H9 (cell line): ENCODE measurements around the gene SIL1. TPM values are rescaled to one million over a fixed set of nuclear protein-coding genes. Genes with fewer than 3 reads are reported as not detected.

Experiments
- DNase-seq: peaks from one replicate; pipeline ENCODE4 v3.0.0-alpha.2; 2017
- H2AFZ ChIP-seq: one replicate; pipeline ENCODE4 v1.6.1; 2013; ENCODE audit warnings: mild to moderate bottlenecking, low read length, control low read depth, moderate library complexity
- H2AK5ac ChIP-seq: 2 replicates; pipeline ENCODE4 v1.6.1; 2013; ENCODE audit warnings: low read length, control low read depth, mixed read lengths; ENCODE audit not compliant: insufficient read length
- H2BK120ac ChIP-seq: one replicate; pipeline ENCODE4 v1.6.1; 2013; ENCODE audit warnings: low read depth, mild to moderate bottlenecking, low read length, control low read depth, inconsistent platforms; ENCODE audit not compliant: poor library complexity, severe bottlenecking
- H2BK12ac ChIP-seq: 2 replicates; pipeline ENCODE4 v1.6.1; 2013; ENCODE audit warnings: low read length, control low read depth, mixed read lengths, low read depth; ENCODE audit not compliant: insufficient read length
- H2BK15ac ChIP-seq: 2 replicates; pipeline ENCODE4 v1.6.1; 2013; ENCODE audit warnings: low read depth, low read length, control low read depth
- H2BK20ac ChIP-seq: one replicate; pipeline ENCODE4 v1.6.1; 2013; ENCODE audit warnings: low read depth, mild to moderate bottlenecking, low read length, control low read depth, inconsistent platforms; ENCODE audit not compliant: poor library complexity, severe bottlenecking
- H2BK5ac ChIP-seq: 2 replicates; pipeline ENCODE4 v1.6.1; 2013; ENCODE audit warnings: low read length, control low read depth, mixed read lengths; ENCODE audit not compliant: insufficient read length
- H3K14ac ChIP-seq: 2 replicates; pipeline ENCODE4 v1.6.1; 2013; ENCODE audit warnings: low read length, control low read depth; ENCODE audit not compliant: insufficient read depth
- H3K18ac ChIP-seq: 2 replicates; pipeline ENCODE4 v1.6.1; 2013; ENCODE audit warnings: low read depth, mild to moderate bottlenecking, mixed read lengths, low read length, control low read depth; ENCODE audit not compliant: insufficient read length
- H3K23ac ChIP-seq: 2 replicates; pipeline ENCODE4 v1.6.1; 2013; ENCODE audit warnings: low read length, control low read depth, mixed read lengths, low read depth; ENCODE audit not compliant: insufficient read length
- H3K23me2 ChIP-seq: 2 replicates; pipeline ENCODE4 v1.6.1; 2013; ENCODE audit warnings: low read depth, mild to moderate bottlenecking, mixed read lengths, low read length, control low read depth; ENCODE audit not compliant: insufficient read length, poor library complexity, severe bottlenecking
- H3K27ac ChIP-seq: 2 replicates; pipeline ENCODE4 v1.5.1; 2013; ENCODE audit warnings: low read length, control low read depth, mixed read lengths, low read depth; ENCODE audit not compliant: insufficient read length
- H3K27me3 ChIP-seq: 2 replicates; pipeline ENCODE4 v1.6.1; 2013; ENCODE audit warnings: low read length, control low read depth, inconsistent platforms; ENCODE audit not compliant: insufficient read depth
- H3K4ac ChIP-seq: 2 replicates; pipeline ENCODE4 v1.6.1; 2013; ENCODE audit warnings: low read depth, mild to moderate bottlenecking, control low read depth, inconsistent platforms, low read length, moderate library complexity
- H3K4me1 ChIP-seq: 2 replicates; pipeline ENCODE4 v1.6.1; 2013; ENCODE audit warnings: low read length, control low read depth, inconsistent platforms; ENCODE audit not compliant: insufficient read depth
- H3K4me2 ChIP-seq: 2 replicates; pipeline ENCODE4 v1.6.1; 2013; ENCODE audit warnings: low read length, control low read depth, mixed read lengths; ENCODE audit not compliant: insufficient read length, insufficient read depth
- H3K56ac ChIP-seq: 2 replicates; pipeline ENCODE4 v1.6.1; 2013; ENCODE audit warnings: low read depth, mild to moderate bottlenecking, mixed read lengths, low read length, control low read depth; ENCODE audit not compliant: insufficient read length
- H3K79me1 ChIP-seq: 2 replicates; pipeline ENCODE4 v1.6.1; 2013; ENCODE audit warnings: low read depth, mild to moderate bottlenecking, moderate library complexity, low read length, control low read depth, inconsistent platforms; ENCODE audit not compliant: insufficient read depth, poor library complexity, severe bottlenecking
- H3K79me2 ChIP-seq: 2 replicates; pipeline ENCODE4 v1.6.1; 2013; ENCODE audit warnings: low read length, control low read depth, inconsistent platforms; ENCODE audit not compliant: insufficient read depth
- H3K9ac ChIP-seq: 2 replicates; pipeline ENCODE4 v1.6.1; 2013; ENCODE audit warnings: low read length, control low read depth, mixed read lengths; ENCODE audit not compliant: insufficient read length; ENCODE audit errors: extremely low read depth
- H3K9me3 ChIP-seq: one replicate; pipeline ENCODE4 v1.6.1; 2013; ENCODE audit warnings: low read depth, low read length, inconsistent platforms; ENCODE audit not compliant: control insufficient read depth
- H3T11ph ChIP-seq: one replicate; pipeline ENCODE4 v1.6.1; 2013; ENCODE audit warnings: mild to moderate bottlenecking, low read length, control low read depth, inconsistent platforms
- H4K20me1 ChIP-seq: one replicate; pipeline ENCODE4 v1.6.1; 2013; ENCODE audit not compliant: control insufficient read depth, insufficient read length, insufficient read depth
- H4K5ac ChIP-seq: 2 replicates; pipeline ENCODE4 v1.6.1; 2013; ENCODE audit warnings: low read depth, mild to moderate bottlenecking, mixed read lengths, low read length, control low read depth; ENCODE audit not compliant: insufficient read length
- H4K8ac ChIP-seq: replicated peaks from 2 replicates; pipeline ENCODE4 v1.6.1; 2013; ENCODE audit warnings: low read length, control low read depth, mixed read lengths, low read depth; ENCODE audit not compliant: insufficient read length
- H4K91ac ChIP-seq: 2 replicates; pipeline ENCODE4 v1.6.1; 2013; ENCODE audit warnings: low read depth, mild to moderate bottlenecking, moderate library complexity, mixed read lengths, low read length, control low read depth; ENCODE audit not compliant: insufficient read length
- H3K27ac Mint-ChIP-seq, 3 experiments: 2 replicates in 2 of 3; 3 replicates in 1 of 3; pipeline ENCODE4 v1.8.0; 2020 to 2021; ENCODE audit warnings: mixed read lengths in 3 of 3, mild to moderate bottlenecking in 1 of 3, moderate library complexity in 1 of 3
- H3K27me3 Mint-ChIP-seq: 2 replicates; pipeline ENCODE4 v1.8.0; 2021; ENCODE audit warnings: low read depth, mild to moderate bottlenecking, moderate library complexity, mixed read lengths
- H3K36me3 Mint-ChIP-seq, 3 experiments: 2 replicates in 2 of 3; 3 replicates in 1 of 3; pipeline ENCODE4 v1.8.0; 2020 to 2021; ENCODE audit warnings: low read depth in 3 of 3, mixed read lengths in 3 of 3; ENCODE audit not compliant: insufficient read depth in 1 of 3
- H3K4me1 Mint-ChIP-seq, 2 experiments: 2 replicates each; pipeline ENCODE4 v1.8.0; 2020; ENCODE audit warnings: mixed read lengths in 2 of 2
- H3K4me3 Mint-ChIP-seq, 2 experiments: 2 replicates in 1 of 2; 3 replicates in 1 of 2; pipeline ENCODE4 v1.8.0; 2020 to 2021; ENCODE audit warnings: mild to moderate bottlenecking in 2 of 2, mixed read lengths in 2 of 2, moderate library complexity in 1 of 2
- H3K9me3 Mint-ChIP-seq, 2 experiments: 2 replicates in 1 of 2; 3 replicates in 1 of 2; pipeline ENCODE4 v1.8.0; 2020; ENCODE audit warnings: mild to moderate bottlenecking in 2 of 2, mixed read lengths in 2 of 2, moderate library complexity in 1 of 2
- WGBS: extraction: QIAGEN DNeasy Blood & Tissue Kit; methylation state at CpG from one replicate; pipeline ENCODE4 v1.1.7; 2013; ENCODE audit warnings: missing lambda C conversion rate, low lambda C conversion rate, mixed read lengths; ENCODE audit not compliant: insufficient read length; ENCODE audit errors: extremely low coverage; 5-methylcytosine and 5-hydroxymethylcytosine counted together
- total RNA-seq: library from RNA; stranded (reverse); gene quantifications from 2 replicates; pipeline ENCODE4 v1.2.1, GENCODE V29; 2021
- TF ChIP-seq, protein P1 (sequence below): fragments of 200-600 bp; sonication (generic); conservative IDR thresholded peaks from 3 replicates; pipeline ENCODE4 v1.8.0; 2021; ENCODE audit warnings: antibody characterized with exemption, mild to moderate bottlenecking

SIL1 gene
- total RNA-seq, 1 experiment from 2014 or later: 10.6 TPM

DNA sequence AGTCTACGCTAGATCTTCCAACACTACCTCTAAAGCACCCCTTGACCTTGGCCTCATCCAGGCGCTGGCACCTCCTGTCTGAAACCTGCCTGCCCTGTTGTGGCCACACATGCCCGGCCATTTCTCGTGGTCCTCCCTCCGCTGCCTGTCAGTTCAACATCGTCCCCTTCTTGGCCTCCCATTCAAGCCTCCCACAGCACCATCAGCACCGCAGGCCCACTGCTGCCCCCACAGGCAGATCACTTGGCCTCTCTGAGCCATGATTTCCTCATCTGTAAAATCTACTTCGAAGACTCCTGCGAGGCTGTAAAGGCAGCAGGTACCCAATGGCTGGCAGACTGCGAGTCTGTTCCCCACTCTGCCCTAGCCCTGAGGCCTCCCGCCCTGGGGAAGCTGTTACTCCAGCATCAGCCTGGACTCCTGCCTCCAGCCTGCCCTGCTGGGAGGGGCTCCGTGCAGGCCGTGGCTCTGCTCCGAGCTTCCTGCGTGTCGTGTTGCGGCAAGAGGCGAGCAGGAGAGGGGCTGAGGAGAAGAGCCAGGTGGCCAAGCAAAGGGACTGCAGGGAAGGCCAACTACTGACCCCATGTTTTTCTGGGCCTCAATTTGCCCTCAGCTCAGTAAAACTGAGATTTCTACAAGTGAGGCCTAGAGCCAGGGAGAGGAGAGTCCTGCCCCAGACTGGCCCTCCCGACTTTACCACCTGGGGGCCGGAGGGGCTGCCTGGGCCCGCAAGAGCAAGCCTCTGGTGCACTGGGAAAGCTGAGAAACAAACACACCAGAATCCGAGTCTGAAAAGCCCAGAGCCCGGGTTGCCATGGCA lies 252.5 kb downstream of the SIL1 start:
- DNase-seq: peak; percentile 62
- peaks cover 0 to 3% (median 0%) of the 10 kb centered on the region in 3 experiments; a peak in 1 of 7 replicates for H3K36me3 Mint-ChIP-seq
- no peak overlapping the region for H2AFZ ChIP-seq
- H3K23ac ChIP-seq: no peak overlapping the region
- no peak overlapping the region for H3T11ph ChIP-seq
- no peaks in the 10 kb centered on the region for H3K9me3 Mint-ChIP-seq
- TF ChIP-seq, protein P1, sequence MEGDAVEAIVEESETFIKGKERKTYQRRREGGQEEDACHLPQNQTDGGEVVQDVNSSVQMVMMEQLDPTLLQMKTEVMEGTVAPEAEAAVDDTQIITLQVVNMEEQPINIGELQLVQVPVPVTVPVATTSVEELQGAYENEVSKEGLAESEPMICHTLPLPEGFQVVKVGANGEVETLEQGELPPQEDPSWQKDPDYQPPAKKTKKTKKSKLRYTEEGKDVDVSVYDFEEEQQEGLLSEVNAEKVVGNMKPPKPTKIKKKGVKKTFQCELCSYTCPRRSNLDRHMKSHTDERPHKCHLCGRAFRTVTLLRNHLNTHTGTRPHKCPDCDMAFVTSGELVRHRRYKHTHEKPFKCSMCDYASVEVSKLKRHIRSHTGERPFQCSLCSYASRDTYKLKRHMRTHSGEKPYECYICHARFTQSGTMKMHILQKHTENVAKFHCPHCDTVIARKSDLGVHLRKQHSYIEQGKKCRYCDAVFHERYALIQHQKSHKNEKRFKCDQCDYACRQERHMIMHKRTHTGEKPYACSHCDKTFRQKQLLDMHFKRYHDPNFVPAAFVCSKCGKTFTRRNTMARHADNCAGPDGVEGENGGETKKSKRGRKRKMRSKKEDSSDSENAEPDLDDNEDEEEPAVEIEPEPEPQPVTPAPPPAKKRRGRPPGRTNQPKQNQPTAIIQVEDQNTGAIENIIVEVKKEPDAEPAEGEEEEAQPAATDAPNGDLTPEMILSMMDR: peak; percentile 30; the same call in 1 of the 3 replicates
- H2BK20ac ChIP-seq: no peak overlapping the region
- peaks cover 34 to 47% of the 10 kb centered on the region in 2 experiments for H3K4me1 Mint-ChIP-seq
- no peak overlapping the region for H2BK15ac ChIP-seq
- H3K27ac Mint-ChIP-seq: peak overlapping the region in 2 of 3 experiments; percentile 42 to 57; a peak in 3 of 7 replicates
- no peak overlapping the region for H2AK5ac ChIP-seq
- peaks cover 1% of the 10 kb centered on the region; the same call in 1 of the 2 replicates for H3K27me3 Mint-ChIP-seq
- H3K23me2 ChIP-seq: no peaks in the 10 kb centered on the region
- H3K18ac ChIP-seq: peak overlapping the region; percentile 5
- no peak overlapping the region for H2BK5ac ChIP-seq
- no peaks in the 10 kb centered on the region for H3K27me3 ChIP-seq
- H3K4me1 ChIP-seq: no peaks in the 10 kb centered on the region
- no peaks in the 10 kb centered on the region for H3K9me3 ChIP-seq
- H4K8ac ChIP-seq: no peak overlapping the region
- H3K4ac ChIP-seq: no peak overlapping the region
- H3K4me2 ChIP-seq: no peak overlapping the region
- no peak overlapping the region for H3K56ac ChIP-seq
- no peaks in the 10 kb centered on the region for H3K79me1 ChIP-seq
- no peaks in the 10 kb centered on the region for H3K79me2 ChIP-seq
- no CpG with 5 or more reads among the region's 23 CpGs for WGBS
- H4K91ac ChIP-seq: no peak overlapping the region
- H3K4me3 Mint-ChIP-seq: no peak overlapping the region
- no peak overlapping the region for H2BK120ac ChIP-seq
- no peaks in the 10 kb centered on the region for H4K20me1 ChIP-seq
- H4K5ac ChIP-seq: no peak overlapping the region
- no peak overlapping the region for H3K9ac ChIP-seq
- no peak overlapping the region for H2BK12ac ChIP-seq
- no peak overlapping the region for H3K14ac ChIP-seq
- H3K27ac ChIP-seq: no peak overlapping the region
